ENCODE measurements around the gene SORCS3.

DNA sequence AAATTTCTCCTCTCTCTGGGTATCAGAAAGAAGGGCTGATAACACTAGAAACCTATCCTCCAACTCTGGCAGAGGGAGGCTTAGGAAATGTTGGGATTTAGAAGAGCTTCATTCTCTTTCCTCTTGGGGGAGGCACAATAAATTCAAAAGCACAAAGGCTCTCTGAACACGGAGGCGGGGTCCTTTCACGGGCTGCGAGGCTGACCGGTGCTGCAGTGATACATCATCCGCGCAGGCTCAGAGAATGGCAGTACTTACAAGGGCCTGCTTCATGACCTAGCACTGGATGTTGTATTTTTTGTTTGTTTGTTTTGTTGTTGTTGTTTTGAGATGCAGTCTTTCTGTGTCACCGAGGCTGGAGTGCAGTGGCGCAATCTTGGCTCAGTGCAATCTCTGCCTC is 306.2 kb downstream of the SORCS3 start:
- TF ChIP-seq, protein P1, sequence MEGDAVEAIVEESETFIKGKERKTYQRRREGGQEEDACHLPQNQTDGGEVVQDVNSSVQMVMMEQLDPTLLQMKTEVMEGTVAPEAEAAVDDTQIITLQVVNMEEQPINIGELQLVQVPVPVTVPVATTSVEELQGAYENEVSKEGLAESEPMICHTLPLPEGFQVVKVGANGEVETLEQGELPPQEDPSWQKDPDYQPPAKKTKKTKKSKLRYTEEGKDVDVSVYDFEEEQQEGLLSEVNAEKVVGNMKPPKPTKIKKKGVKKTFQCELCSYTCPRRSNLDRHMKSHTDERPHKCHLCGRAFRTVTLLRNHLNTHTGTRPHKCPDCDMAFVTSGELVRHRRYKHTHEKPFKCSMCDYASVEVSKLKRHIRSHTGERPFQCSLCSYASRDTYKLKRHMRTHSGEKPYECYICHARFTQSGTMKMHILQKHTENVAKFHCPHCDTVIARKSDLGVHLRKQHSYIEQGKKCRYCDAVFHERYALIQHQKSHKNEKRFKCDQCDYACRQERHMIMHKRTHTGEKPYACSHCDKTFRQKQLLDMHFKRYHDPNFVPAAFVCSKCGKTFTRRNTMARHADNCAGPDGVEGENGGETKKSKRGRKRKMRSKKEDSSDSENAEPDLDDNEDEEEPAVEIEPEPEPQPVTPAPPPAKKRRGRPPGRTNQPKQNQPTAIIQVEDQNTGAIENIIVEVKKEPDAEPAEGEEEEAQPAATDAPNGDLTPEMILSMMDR (IDR thresholded peaks at IDR 0.05 in 4 of 5, conservative IDR thresholded peaks at IDR 0.05 in 1 of 5): no peak
- TF ChIP-seq POLR2A (IDR thresholded peaks at IDR 0.05): no peak
